ENCODE measurements around the gene SYNPO2. TPM values are rescaled to one million over a fixed set of nuclear protein-coding genes. Genes with fewer than 3 reads are reported as not detected.

Gene SYNPO2
- total and polyA plus RNA-seq, 2 donors (not counting 1 experiment from before 2014, with no cell fraction given): 0.03 to 0.20 TPM

- peaks cover 0 to 18% (median 15%) of the 10 kb centered on the region in 4 experiments for H3K27me3 ChIP-seq (replicated peaks in 1 of 4; ENCODE audit: control extremely low read depth in 1 of 4, control insufficient read depth in 3 of 4, insufficient read depth in 4 of 4, low read length in 3 of 4)
- ChIA-PET POLR2A (no interaction called here), CTCF (interaction anchor here (1.5 to 5.1 kb wide), 7 partner anchors 10 to 150 kb away, joined by 4 to 53 read pairs (median 7); no protein-coding TSS in a partner anchor)
- H3K9me3 ChIP-seq (ENCODE audit: control extremely low read depth in 1 of 3, control insufficient read depth in 2 of 3, insufficient read depth in 1 of 3, low read length in 2 of 3): no peaks in the 10 kb centered on the region
- H3K4me3 ChIP-seq (ENCODE audit: control extremely low read depth in 1 of 5, extremely low read depth in 1 of 5, insufficient read depth in 1 of 5, low read depth in 2 of 5, low read length in 4 of 5): peak overlapping the region in 1 of 5 experiments; percentile 52
- no peak for DNase-seq
- no peaks in the 10 kb centered on the region for H3K79me2 ChIP-seq (ENCODE audit: control insufficient read depth, insufficient read depth, low read length)
- no peak overlapping the region for H3K27ac ChIP-seq (ENCODE audit: low read length in 2 of 2)
- Mint-ChIP-seq H3K4me1 (peaks cover 15% of the 10 kb centered on the region), H3K27ac (no peak overlapping the region), H3K27me3 (peaks cover 44% of the 10 kb centered on the region), H3K9me3 (ENCODE audit: insufficient read depth) (no peaks in the 10 kb centered on the region), H3K4me3 (peak overlapping the region; percentile 71)
- H2AFZ ChIP-seq (ENCODE audit: insufficient read depth, low read depth, low read length, poor library complexity, severe bottlenecking): no peak overlapping the region
- peak overlapping the region; percentile 74 for H3K4me2 ChIP-seq (replicated peaks; ENCODE audit: low read depth, low read length, poor library complexity, severe bottlenecking)
- no peak for ATAC-seq (ENCODE audit: low read depth)
- H3K4me1 ChIP-seq (ENCODE audit: control insufficient read depth in 2 of 2, insufficient read depth in 2 of 2, low read length in 2 of 2): peaks cover 8 to 11% of the 10 kb centered on the region in 2 donors
- no peaks in the 10 kb centered on the region for H4K20me1 ChIP-seq (ENCODE audit: control insufficient read depth, insufficient read depth, low read length, poor library complexity, severe bottlenecking)
- TF ChIP-seq EZH2 (IDR thresholded peaks at IDR 0.05; ENCODE audit: borderline replicate concordance, insufficient read depth, low read depth, low read length, poor library complexity, severe bottlenecking) (no peak), CTCF (IDR thresholded peaks at IDR 0.05) (no peak)
- intact Hi-C loops (cut with micrococcal nuclease): no loop called here
- H3K9ac ChIP-seq (ENCODE audit: low read length): peak overlapping the region; percentile 56
- H3K36me3 ChIP-seq (replicated peaks in 1 of 2; ENCODE audit: control extremely low read depth in 1 of 2, control insufficient read depth in 1 of 2, extremely low read depth in 1 of 2, insufficient read depth in 2 of 2, low read length in 1 of 2): no peaks in the 10 kb centered on the region
- 89% methylated on average over 4 of the region's 4 CpGs for WGBS (ENCODE audit: insufficient coverage)
Measured at GRCh38 chr4:118889312-118889691, 648 bp downstream of the SYNPO2 start.

GRCh38 chr4:118894034-118894433 is 5.4 kb downstream of the SYNPO2 start:
- no peak overlapping the region for H3K9ac ChIP-seq (ENCODE audit: low read length)
- H3K4me3 ChIP-seq (ENCODE audit: control extremely low read depth in 1 of 5, extremely low read depth in 1 of 5, insufficient read depth in 1 of 5, low read depth in 2 of 5, low read length in 4 of 5): no peak overlapping the region
- H3K27ac ChIP-seq (ENCODE audit: low read length in 2 of 2): no peak overlapping the region
- no peaks in the 10 kb centered on the region for H3K79me2 ChIP-seq (ENCODE audit: control insufficient read depth, insufficient read depth, low read length)
- Mint-ChIP-seq H3K4me1 (peaks cover 6% of the 10 kb centered on the region), H3K4me3 (no peak overlapping the region), H3K9me3 (ENCODE audit: insufficient read depth) (no peaks in the 10 kb centered on the region), H3K27ac (no peak overlapping the region), H3K27me3 (peaks cover 28% of the 10 kb centered on the region)
- DNase-seq: no peak
- H3K27me3 ChIP-seq (replicated peaks in 1 of 4; ENCODE audit: control extremely low read depth in 1 of 4, control insufficient read depth in 3 of 4, insufficient read depth in 4 of 4, low read length in 3 of 4): peaks cover 0 to 16% (median 9%) of the 10 kb centered on the region in 4 experiments
- H3K9me3 ChIP-seq (ENCODE audit: control extremely low read depth in 1 of 3, control insufficient read depth in 2 of 3, insufficient read depth in 1 of 3, low read length in 2 of 3): no peaks in the 10 kb centered on the region
- ATAC-seq (ENCODE audit: low read depth): no peak
- TF ChIP-seq CTCF (IDR thresholded peaks at IDR 0.05) (no peak), EZH2 (IDR thresholded peaks at IDR 0.05; ENCODE audit: borderline replicate concordance, insufficient read depth, low read depth, low read length, poor library complexity, severe bottlenecking) (no peak)
- no peak overlapping the region for H2AFZ ChIP-seq (ENCODE audit: insufficient read depth, low read depth, low read length, poor library complexity, severe bottlenecking)
- no peaks in the 10 kb centered on the region for H4K20me1 ChIP-seq (ENCODE audit: control insufficient read depth, insufficient read depth, low read length, poor library complexity, severe bottlenecking)
- intact Hi-C loops (cut with micrococcal nuclease): no loop called here
- CTCF ChIA-PET: interaction anchor here (1.1 to 1.5 kb wide), 3 partner anchors 11 to 163 kb away, joined by 3 to 4 read pairs (median 3); no protein-coding TSS in a partner anchor
- no peaks in the 10 kb centered on the region for H3K36me3 ChIP-seq (replicated peaks in 1 of 2; ENCODE audit: control extremely low read depth in 1 of 2, control insufficient read depth in 1 of 2, extremely low read depth in 1 of 2, insufficient read depth in 2 of 2, low read length in 1 of 2)
- 100% methylated on average over 1 of the region's 3 CpGs for WGBS (ENCODE audit: insufficient coverage)
- POLR2A ChIA-PET: no interaction called here
- no peak overlapping the region for H3K4me2 ChIP-seq (replicated peaks; ENCODE audit: low read depth, low read length, poor library complexity, severe bottlenecking)
- peaks cover 2 to 3% of the 10 kb centered on the region in 2 donors for H3K4me1 ChIP-seq (ENCODE audit: control insufficient read depth in 2 of 2, insufficient read depth in 2 of 2, low read length in 2 of 2)

All from B cell (primary cell).